ENCODE measurements around the gene ADAMTSL1.

The ADAMTSL1 gene

DNA sequence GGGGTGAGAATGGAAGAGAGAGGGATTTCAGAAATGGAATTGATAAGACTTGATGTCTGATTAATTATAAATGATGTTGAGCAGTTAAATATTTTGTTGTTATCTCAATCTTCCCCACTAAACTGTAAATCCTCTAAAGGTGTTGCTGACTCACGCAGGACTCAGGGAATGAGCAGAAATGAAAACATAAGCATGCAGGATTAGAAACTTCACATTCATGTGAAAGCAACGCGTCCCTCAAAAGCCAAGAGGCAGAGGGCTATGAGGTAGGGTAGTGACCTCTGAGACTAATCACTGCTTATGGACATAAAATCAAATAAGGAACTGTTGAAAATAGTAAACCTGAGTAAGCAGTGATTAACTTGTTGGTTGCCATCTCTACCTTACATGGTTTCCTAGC is 21.1 kb downstream of the ADAMTSL1 start:
- Histone ChIP-seq H3K9ac (ENCODE audit: low read depth in 1 of 2, low read length in 2 of 2) (no peak overlapping the region), H3K4me3 (ENCODE audit: low read depth in 1 of 2, low read length in 2 of 2) (no peak overlapping the region), H3K27me3 (ENCODE audit: control insufficient read depth in 1 of 2, insufficient read depth in 2 of 2, low read length in 2 of 2) (no peaks in the 10 kb centered on the region), H3K27ac (ENCODE audit: low read depth, low read length) (no peak overlapping the region), H3K4me1 (ENCODE audit: control insufficient read depth in 1 of 2, insufficient read depth in 2 of 2, low read length in 2 of 2) (no peaks in the 10 kb centered on the region), H3K36me3 (ENCODE audit: control insufficient read depth in 1 of 2, insufficient read depth in 2 of 2, low read length in 2 of 2) (no peaks in the 10 kb centered on the region), H3K9me3 (ENCODE audit: control insufficient read depth in 1 of 2, low read length in 2 of 2) (no peaks in the 10 kb centered on the region)

DNA sequence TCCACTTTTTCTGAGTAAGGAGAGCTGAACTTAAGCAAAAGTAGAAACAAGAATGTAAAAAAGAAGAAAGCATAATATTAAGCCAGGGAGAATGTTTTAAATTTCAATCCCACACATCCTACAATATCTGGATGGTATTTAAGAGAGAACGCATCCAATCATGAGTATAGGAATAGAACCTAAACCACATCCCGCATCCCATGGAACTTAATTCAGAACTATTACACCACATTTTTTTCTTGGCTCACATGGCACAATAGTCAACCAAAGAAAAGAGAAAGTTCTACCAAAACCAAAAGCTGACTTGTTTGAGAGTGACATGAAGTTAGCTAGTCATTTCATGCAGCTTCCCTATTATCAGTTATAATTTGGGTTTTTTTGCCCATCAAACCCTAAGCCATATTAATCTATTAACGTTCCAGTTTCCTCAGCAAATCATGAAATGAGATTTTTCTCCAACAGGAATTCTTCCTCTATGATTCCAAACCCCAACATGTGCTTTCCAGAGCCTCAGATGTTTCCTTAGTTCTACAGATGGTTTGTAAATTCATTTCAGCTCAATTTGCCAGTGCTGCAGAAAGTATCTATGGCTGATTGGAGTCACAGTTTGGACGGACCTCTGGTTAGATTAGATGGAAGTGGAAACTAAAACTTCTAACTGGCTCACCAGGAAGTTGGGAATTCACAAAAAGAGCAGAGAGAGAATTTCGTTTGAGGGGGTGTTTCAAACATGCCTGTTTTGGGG is 22.5 kb downstream of the ADAMTSL1 start:
- Histone ChIP-seq H3K27me3 (ENCODE audit: control insufficient read depth in 1 of 2, insufficient read depth in 2 of 2, low read length in 2 of 2) (no peaks in the 10 kb centered on the region), H3K27ac (ENCODE audit: low read depth, low read length) (no peak overlapping the region), H3K4me3 (ENCODE audit: low read depth in 1 of 2, low read length in 2 of 2) (no peak overlapping the region), H3K9ac (ENCODE audit: low read depth in 1 of 2, low read length in 2 of 2) (no peak overlapping the region), H3K4me1 (ENCODE audit: control insufficient read depth in 1 of 2, insufficient read depth in 2 of 2, low read length in 2 of 2) (no peaks in the 10 kb centered on the region), H3K36me3 (ENCODE audit: control insufficient read depth in 1 of 2, insufficient read depth in 2 of 2, low read length in 2 of 2) (no peaks in the 10 kb centered on the region), H3K9me3 (ENCODE audit: control insufficient read depth in 1 of 2, low read length in 2 of 2) (no peaks in the 10 kb centered on the region)

DNA sequence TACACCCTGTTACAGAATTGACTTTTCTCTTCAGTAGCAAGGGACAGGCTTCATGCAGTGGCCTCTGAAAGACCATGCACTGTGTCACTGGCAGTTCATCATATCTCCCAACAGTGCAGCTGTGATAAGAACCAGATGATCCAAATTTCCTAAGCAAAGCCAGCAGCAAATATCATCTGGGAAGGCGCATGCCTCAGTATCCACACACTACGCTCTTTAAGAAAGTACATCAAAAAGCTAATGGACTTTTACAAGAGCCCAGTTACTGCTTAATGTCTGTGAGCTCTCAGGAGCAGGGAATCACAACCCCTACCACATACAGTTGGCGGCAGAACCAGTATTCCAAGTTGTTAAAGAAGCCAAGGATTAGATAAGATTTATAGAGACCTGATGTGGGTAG is 25.1 kb downstream of the ADAMTSL1 start:
- H3K9ac ChIP-seq (ENCODE audit: low read depth in 1 of 2, low read length in 2 of 2) = no peak overlapping the region
- no peak overlapping the region for H3K27ac ChIP-seq (ENCODE audit: low read depth, low read length)
- no peaks in the 10 kb centered on the region for H3K9me3 ChIP-seq (ENCODE audit: control insufficient read depth in 1 of 2, low read length in 2 of 2)
- H3K27me3 ChIP-seq (ENCODE audit: control insufficient read depth in 1 of 2, insufficient read depth in 2 of 2, low read length in 2 of 2) = no peaks in the 10 kb centered on the region
- no peaks in the 10 kb centered on the region for H3K36me3 ChIP-seq (ENCODE audit: control insufficient read depth in 1 of 2, insufficient read depth in 2 of 2, low read length in 2 of 2)
- no peak overlapping the region for H3K4me3 ChIP-seq (ENCODE audit: low read depth in 1 of 2, low read length in 2 of 2)
- no peaks in the 10 kb centered on the region for H3K4me1 ChIP-seq (ENCODE audit: control insufficient read depth in 1 of 2, insufficient read depth in 2 of 2, low read length in 2 of 2)

DNA sequence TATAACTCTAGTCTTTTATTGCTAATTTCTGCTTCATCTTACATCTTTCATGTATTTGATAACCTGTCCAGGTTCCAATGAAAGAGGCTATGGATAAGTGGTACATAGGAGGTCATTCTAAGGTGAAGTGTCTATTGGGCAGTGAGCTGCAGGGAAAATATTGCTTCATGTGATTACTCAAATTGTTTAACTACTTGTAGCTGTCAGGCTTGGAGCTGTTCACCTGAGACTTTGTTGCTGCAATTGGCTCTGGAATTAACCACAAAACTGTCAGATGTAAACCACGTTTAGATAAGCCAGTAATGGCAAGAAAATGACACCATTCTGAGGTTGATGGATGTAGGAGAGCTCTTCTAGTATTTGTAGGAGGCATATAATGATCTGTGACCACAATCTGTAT is 26.0 kb downstream of the ADAMTSL1 start:
- H3K27ac ChIP-seq (ENCODE audit: low read depth, low read length) = no peak overlapping the region
- H3K9me3 ChIP-seq (ENCODE audit: control insufficient read depth in 1 of 2, low read length in 2 of 2) = no peaks in the 10 kb centered on the region
- H3K27me3 ChIP-seq (ENCODE audit: control insufficient read depth in 1 of 2, insufficient read depth in 2 of 2, low read length in 2 of 2) = no peaks in the 10 kb centered on the region
- no peaks in the 10 kb centered on the region for H3K36me3 ChIP-seq (ENCODE audit: control insufficient read depth in 1 of 2, insufficient read depth in 2 of 2, low read length in 2 of 2)
- H3K9ac ChIP-seq (ENCODE audit: low read depth in 1 of 2, low read length in 2 of 2) = no peak overlapping the region
- no peak overlapping the region for H3K4me3 ChIP-seq (ENCODE audit: low read depth in 1 of 2, low read length in 2 of 2)
- H3K4me1 ChIP-seq (ENCODE audit: control insufficient read depth in 1 of 2, insufficient read depth in 2 of 2, low read length in 2 of 2) = no peaks in the 10 kb centered on the region

DNA sequence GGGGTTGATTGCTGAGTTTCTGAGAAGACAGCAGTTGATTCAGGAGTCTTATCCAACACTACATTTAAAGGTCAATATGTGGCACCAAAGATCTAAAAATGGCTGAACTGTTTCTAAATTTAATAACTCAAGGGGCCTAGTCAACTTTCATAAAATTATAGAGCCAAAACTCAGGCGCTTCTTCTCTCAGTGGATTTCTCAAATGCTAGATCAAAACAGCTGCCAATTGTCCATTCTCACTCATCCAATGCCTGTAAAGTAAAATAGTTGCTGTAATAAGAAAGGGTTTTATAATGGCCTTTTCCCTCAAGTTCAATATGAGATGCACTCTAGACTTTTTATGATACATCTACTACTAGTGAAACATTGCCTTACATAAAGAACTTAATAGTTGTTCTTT is 26.5 kb downstream of the ADAMTSL1 start:
- H3K9me3 ChIP-seq (ENCODE audit: control insufficient read depth in 1 of 2, low read length in 2 of 2) = no peaks in the 10 kb centered on the region

DNA sequence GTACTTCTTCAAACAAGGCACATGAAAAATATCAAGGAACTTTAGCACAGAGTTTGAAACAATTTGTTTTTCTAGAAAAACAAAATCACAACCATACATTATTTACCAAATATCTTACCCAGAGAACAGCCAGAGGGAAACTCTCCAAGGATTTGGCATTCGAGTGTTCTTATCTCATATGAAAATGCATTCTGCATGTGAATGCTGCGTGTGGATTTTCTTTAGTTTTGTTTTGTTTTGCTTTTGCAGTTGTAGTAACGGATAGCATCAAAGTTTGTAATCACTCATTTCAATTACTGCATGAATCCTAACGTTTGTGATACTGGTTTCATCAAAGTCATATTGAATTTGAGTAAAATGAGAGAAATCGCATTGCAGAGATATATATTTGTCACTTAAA is 28.0 kb downstream of the ADAMTSL1 start:
- Histone ChIP-seq H3K9ac (ENCODE audit: low read depth in 1 of 2, low read length in 2 of 2) (no peak overlapping the region), H3K36me3 (ENCODE audit: control insufficient read depth in 1 of 2, insufficient read depth in 2 of 2, low read length in 2 of 2) (no peaks in the 10 kb centered on the region), H3K27me3 (ENCODE audit: control insufficient read depth in 1 of 2, insufficient read depth in 2 of 2, low read length in 2 of 2) (no peaks in the 10 kb centered on the region), H3K4me3 (ENCODE audit: low read depth in 1 of 2, low read length in 2 of 2) (no peak overlapping the region), H3K27ac (ENCODE audit: low read depth, low read length) (no peak overlapping the region), H3K9me3 (ENCODE audit: control insufficient read depth in 1 of 2, low read length in 2 of 2) (no peaks in the 10 kb centered on the region), H3K4me1 (ENCODE audit: control insufficient read depth in 1 of 2, insufficient read depth in 2 of 2, low read length in 2 of 2) (no peaks in the 10 kb centered on the region)

More for the DNA sequence above, 26.5 kb downstream of the ADAMTSL1 start:
- no peaks in the 10 kb centered on the region for H3K36me3 ChIP-seq (ENCODE audit: control insufficient read depth in 1 of 2, insufficient read depth in 2 of 2, low read length in 2 of 2)
- no peak overlapping the region for H3K9ac ChIP-seq (ENCODE audit: low read depth in 1 of 2, low read length in 2 of 2)
- no peak overlapping the region for H3K4me3 ChIP-seq (ENCODE audit: low read depth in 1 of 2, low read length in 2 of 2)
- no peaks in the 10 kb centered on the region for H3K4me1 ChIP-seq (ENCODE audit: control insufficient read depth in 1 of 2, insufficient read depth in 2 of 2, low read length in 2 of 2)
- H3K27me3 ChIP-seq (ENCODE audit: control insufficient read depth in 1 of 2, insufficient read depth in 2 of 2, low read length in 2 of 2) = no peaks in the 10 kb centered on the region
- H3K27ac ChIP-seq (ENCODE audit: low read depth, low read length) = no peak overlapping the region

GRCh38 chr9:18502546-18502945 is 28.6 kb downstream of the ADAMTSL1 start:
- H3K4me3 ChIP-seq (ENCODE audit: low read depth in 1 of 2, low read length in 2 of 2) = no peak overlapping the region
- H3K36me3 ChIP-seq (ENCODE audit: control insufficient read depth in 1 of 2, insufficient read depth in 2 of 2, low read length in 2 of 2) = no peaks in the 10 kb centered on the region
- no peaks in the 10 kb centered on the region for H3K9me3 ChIP-seq (ENCODE audit: control insufficient read depth in 1 of 2, low read length in 2 of 2)
- no peak overlapping the region for H3K27ac ChIP-seq (ENCODE audit: low read depth, low read length)
- H3K4me1 ChIP-seq (ENCODE audit: control insufficient read depth in 1 of 2, insufficient read depth in 2 of 2, low read length in 2 of 2) = no peaks in the 10 kb centered on the region
- no peaks in the 10 kb centered on the region for H3K27me3 ChIP-seq (ENCODE audit: control insufficient read depth in 1 of 2, insufficient read depth in 2 of 2, low read length in 2 of 2)
- no peak overlapping the region for H3K9ac ChIP-seq (ENCODE audit: low read depth in 1 of 2, low read length in 2 of 2)

DNA sequence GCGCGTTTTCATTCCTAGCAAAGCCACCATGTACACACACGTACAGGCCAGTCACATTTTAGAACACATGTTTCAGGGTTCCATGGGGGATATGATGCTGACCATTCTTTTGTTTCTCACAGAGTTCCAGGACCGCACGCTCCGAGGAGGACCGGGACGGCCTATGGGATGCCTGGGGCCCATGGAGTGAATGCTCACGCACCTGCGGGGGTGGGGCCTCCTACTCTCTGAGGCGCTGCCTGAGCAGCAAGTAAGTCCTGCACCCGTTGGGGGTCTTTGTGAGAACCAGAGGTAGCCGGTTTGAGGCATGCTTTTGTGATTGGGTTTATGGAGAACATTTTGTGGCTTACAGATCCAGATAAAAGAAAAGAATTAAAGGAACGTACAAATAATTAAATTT is 30.8 kb downstream of the ADAMTSL1 start:
- Histone ChIP-seq H3K4me3 (ENCODE audit: low read depth in 1 of 2, low read length in 2 of 2) (no peak overlapping the region), H3K27ac (ENCODE audit: low read depth, low read length) (no peak overlapping the region), H3K36me3 (ENCODE audit: control insufficient read depth in 1 of 2, insufficient read depth in 2 of 2, low read length in 2 of 2) (no peaks in the 10 kb centered on the region), H3K9me3 (ENCODE audit: control insufficient read depth in 1 of 2, low read length in 2 of 2) (no peaks in the 10 kb centered on the region), H3K4me1 (ENCODE audit: control insufficient read depth in 1 of 2, insufficient read depth in 2 of 2, low read length in 2 of 2) (no peaks in the 10 kb centered on the region), H3K27me3 (ENCODE audit: control insufficient read depth in 1 of 2, insufficient read depth in 2 of 2, low read length in 2 of 2) (no peaks in the 10 kb centered on the region), H3K9ac (ENCODE audit: low read depth in 1 of 2, low read length in 2 of 2) (no peak overlapping the region)

DNA sequence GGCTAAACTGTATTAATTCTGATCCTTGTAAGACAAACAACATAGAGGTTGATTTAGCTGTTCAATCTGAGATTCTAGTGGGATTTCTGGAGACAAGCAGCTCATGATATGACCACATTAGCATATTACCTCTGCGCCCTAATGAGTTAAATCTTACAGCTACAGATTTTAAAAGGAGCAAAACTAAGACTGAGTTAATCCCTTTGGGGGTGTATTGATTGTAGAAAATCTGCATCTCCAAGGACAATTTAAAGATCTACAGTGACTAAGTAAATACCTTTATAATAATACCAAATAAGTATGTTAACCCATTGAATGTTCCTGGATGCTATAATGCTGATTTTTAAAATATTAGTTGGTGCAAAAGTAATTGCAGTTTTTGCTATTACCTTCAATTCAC is 33.2 kb downstream of the ADAMTSL1 start:
- no peak overlapping the region for H3K27ac ChIP-seq (ENCODE audit: low read depth, low read length)
- no peak overlapping the region for H3K4me3 ChIP-seq (ENCODE audit: low read depth in 1 of 2, low read length in 2 of 2)
- no peaks in the 10 kb centered on the region for H3K9me3 ChIP-seq (ENCODE audit: control insufficient read depth in 1 of 2, low read length in 2 of 2)
- no peaks in the 10 kb centered on the region for H3K36me3 ChIP-seq (ENCODE audit: control insufficient read depth in 1 of 2, insufficient read depth in 2 of 2, low read length in 2 of 2)
- H3K4me1 ChIP-seq (ENCODE audit: control insufficient read depth in 1 of 2, insufficient read depth in 2 of 2, low read length in 2 of 2) = no peaks in the 10 kb centered on the region
- H3K27me3 ChIP-seq (ENCODE audit: control insufficient read depth in 1 of 2, insufficient read depth in 2 of 2, low read length in 2 of 2) = no peaks in the 10 kb centered on the region
- H3K9ac ChIP-seq (ENCODE audit: low read depth in 1 of 2, low read length in 2 of 2) = no peak overlapping the region

GRCh38 chr9:18516514-18516913 is 42.6 kb downstream of the ADAMTSL1 start:
- Histone ChIP-seq H3K9me3 (ENCODE audit: control insufficient read depth in 1 of 2, low read length in 2 of 2) (no peaks in the 10 kb centered on the region), H3K36me3 (ENCODE audit: control insufficient read depth in 1 of 2, insufficient read depth in 2 of 2, low read length in 2 of 2) (no peaks in the 10 kb centered on the region)

GRCh38 chr9:18516965-18517364 is 43.0 kb downstream of the ADAMTSL1 start:
- Histone ChIP-seq H3K4me3 (ENCODE audit: low read depth in 1 of 2, low read length in 2 of 2) (no peak overlapping the region), H3K4me1 (ENCODE audit: control insufficient read depth in 1 of 2, insufficient read depth in 2 of 2, low read length in 2 of 2) (no peaks in the 10 kb centered on the region), H3K9ac (ENCODE audit: low read depth in 1 of 2, low read length in 2 of 2) (no peak overlapping the region), H3K27me3 (ENCODE audit: control insufficient read depth in 1 of 2, insufficient read depth in 2 of 2, low read length in 2 of 2) (no peaks in the 10 kb centered on the region), H3K9me3 (ENCODE audit: control insufficient read depth in 1 of 2, low read length in 2 of 2) (no peaks in the 10 kb centered on the region), H3K27ac (ENCODE audit: low read depth, low read length) (no peak overlapping the region), H3K36me3 (ENCODE audit: control insufficient read depth in 1 of 2, insufficient read depth in 2 of 2, low read length in 2 of 2) (no peaks in the 10 kb centered on the region)

More at GRCh38 chr9:18516514-18516913, 42.6 kb downstream of the ADAMTSL1 start:
- H3K4me3 ChIP-seq (ENCODE audit: low read depth in 1 of 2, low read length in 2 of 2) = no peak overlapping the region
- no peaks in the 10 kb centered on the region for H3K27me3 ChIP-seq (ENCODE audit: control insufficient read depth in 1 of 2, insufficient read depth in 2 of 2, low read length in 2 of 2)
- H3K4me1 ChIP-seq (ENCODE audit: control insufficient read depth in 1 of 2, insufficient read depth in 2 of 2, low read length in 2 of 2) = no peaks in the 10 kb centered on the region
- no peak overlapping the region for H3K9ac ChIP-seq (ENCODE audit: low read depth in 1 of 2, low read length in 2 of 2)
- H3K27ac ChIP-seq (ENCODE audit: low read depth, low read length) = no peak overlapping the region

All from duodenal mucosa (tissue), 2 donors.